Muscle layer of duodenum (tissue), 2 donors: ENCODE results near the gene PDSS2.

Experiments used
- H3K27ac ChIP-seq: one replicate; pipeline ENCODE4 v1.7.0; 2013; ENCODE audit warnings: mild to moderate bottlenecking, low read length
- H3K27me3 ChIP-seq: one replicate; pipeline ENCODE4 v1.7.0; 2013; ENCODE audit warnings: low read depth, mild to moderate bottlenecking, control low read depth, low read length
- H3K36me3 ChIP-seq, 2 donors: one replicate each; pipeline ENCODE4 v1.7.0; 2013; ENCODE audit warnings: low read length in 2 of 2, control low read depth in 1 of 2, mild to moderate bottlenecking in 1 of 2; ENCODE audit not compliant: insufficient read depth in 2 of 2, control insufficient read depth in 1 of 2
- H3K4me1 ChIP-seq, 2 donors: one replicate each; pipeline ENCODE4 v1.7.0; 2013; ENCODE audit warnings: low read length in 2 of 2, mild to moderate bottlenecking in 2 of 2, control low read depth in 1 of 2, moderate library complexity in 1 of 2; ENCODE audit not compliant: insufficient read depth in 2 of 2, control insufficient read depth in 1 of 2
- H3K4me3 ChIP-seq, 2 donors: one replicate each; pipeline ENCODE4 v1.7.0; 2013; ENCODE audit warnings: low read length in 2 of 2, low read depth in 1 of 2, mild to moderate bottlenecking in 1 of 2
- H3K9me3 ChIP-seq, 2 donors: one replicate each; pipeline ENCODE4 v1.7.0; 2013; ENCODE audit warnings: low read length in 2 of 2, control low read depth in 1 of 2, mild to moderate bottlenecking in 1 of 2; ENCODE audit not compliant: control insufficient read depth in 1 of 2
- donor health status: healthy.

The PDSS2 gene

DNA sequence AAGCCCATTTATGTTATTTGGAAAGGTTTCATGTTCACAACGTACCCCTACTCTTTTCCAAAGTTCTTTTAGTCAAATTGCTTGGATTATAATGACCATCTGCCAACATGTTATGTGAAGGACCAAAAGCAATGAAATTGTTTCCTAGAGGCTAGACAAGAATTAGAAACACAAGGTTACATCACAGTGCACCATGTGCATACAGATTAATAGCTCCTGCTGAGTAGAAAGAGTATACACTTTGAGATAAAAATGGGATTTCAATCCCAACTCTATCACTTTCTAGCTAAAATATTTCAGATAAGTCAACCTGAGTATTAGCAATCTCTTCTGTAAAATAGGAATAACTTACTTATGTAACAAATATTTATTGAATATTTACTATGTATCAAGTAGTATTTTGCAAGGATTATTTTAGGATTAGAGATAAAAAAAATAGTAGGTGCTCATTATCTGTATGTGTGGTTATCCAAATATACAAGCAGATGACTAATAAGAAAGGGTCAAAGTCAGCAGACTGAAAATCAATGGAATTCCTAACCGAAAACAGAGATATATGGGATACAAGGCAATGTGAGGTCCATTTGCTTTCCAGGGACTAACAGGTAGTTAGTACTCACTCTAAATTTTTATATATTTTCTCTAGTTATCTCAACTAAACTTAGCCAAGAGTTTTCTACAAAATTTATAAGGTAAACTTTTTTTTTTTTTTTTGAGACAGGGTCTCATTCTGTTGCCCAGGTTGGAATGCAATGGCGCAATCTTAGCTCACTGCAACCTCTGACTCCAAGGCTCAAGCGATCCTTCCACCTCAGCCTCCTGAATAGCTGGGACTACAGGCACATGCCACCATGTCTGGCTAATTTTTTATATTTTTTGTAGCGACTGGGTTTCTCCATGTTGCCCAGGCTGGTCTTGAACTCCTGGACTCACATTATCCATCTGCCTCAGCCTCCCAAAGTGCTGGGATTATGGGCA lies 127.7 kb downstream of the PDSS2 start:
- H3K27ac ChIP-seq: no peak overlapping the region
- H3K36me3 ChIP-seq: peaks cover 0 to 5% of the 10 kb centered on the region in 2 donors
- H3K4me3 ChIP-seq: no peak overlapping the region
- no peaks in the 10 kb centered on the region for H3K27me3 ChIP-seq
- no peaks in the 10 kb centered on the region for H3K4me1 ChIP-seq
- H3K9me3 ChIP-seq: no peaks in the 10 kb centered on the region

DNA sequence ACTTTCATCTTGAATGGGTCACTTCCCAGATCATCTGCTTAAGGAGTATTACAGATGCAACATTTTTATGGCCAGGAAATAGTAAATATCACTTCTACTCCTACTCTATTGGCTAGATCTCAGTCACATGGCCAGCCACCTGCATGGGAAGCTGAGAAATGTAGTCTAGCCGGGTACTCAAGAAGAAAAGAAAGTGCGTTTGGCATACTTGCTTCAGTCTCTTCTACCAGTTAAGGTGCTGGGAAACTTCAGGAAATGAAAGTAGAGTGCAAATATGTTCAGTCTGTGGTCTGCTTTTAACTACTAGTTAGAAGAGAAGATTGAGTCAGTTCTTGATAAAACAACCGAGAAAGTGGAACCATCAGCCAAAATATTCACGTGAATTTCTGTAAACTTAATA lies 129.2 kb downstream of the PDSS2 start:
- Histone ChIP-seq H3K9me3 (no peaks in the 10 kb centered on the region), H3K4me1 (no peaks in the 10 kb centered on the region), H3K36me3 (peaks cover 0 to 5% of the 10 kb centered on the region in 2 donors), H3K4me3 (no peak overlapping the region), H3K27ac (no peak overlapping the region), H3K27me3 (no peaks in the 10 kb centered on the region)

DNA sequence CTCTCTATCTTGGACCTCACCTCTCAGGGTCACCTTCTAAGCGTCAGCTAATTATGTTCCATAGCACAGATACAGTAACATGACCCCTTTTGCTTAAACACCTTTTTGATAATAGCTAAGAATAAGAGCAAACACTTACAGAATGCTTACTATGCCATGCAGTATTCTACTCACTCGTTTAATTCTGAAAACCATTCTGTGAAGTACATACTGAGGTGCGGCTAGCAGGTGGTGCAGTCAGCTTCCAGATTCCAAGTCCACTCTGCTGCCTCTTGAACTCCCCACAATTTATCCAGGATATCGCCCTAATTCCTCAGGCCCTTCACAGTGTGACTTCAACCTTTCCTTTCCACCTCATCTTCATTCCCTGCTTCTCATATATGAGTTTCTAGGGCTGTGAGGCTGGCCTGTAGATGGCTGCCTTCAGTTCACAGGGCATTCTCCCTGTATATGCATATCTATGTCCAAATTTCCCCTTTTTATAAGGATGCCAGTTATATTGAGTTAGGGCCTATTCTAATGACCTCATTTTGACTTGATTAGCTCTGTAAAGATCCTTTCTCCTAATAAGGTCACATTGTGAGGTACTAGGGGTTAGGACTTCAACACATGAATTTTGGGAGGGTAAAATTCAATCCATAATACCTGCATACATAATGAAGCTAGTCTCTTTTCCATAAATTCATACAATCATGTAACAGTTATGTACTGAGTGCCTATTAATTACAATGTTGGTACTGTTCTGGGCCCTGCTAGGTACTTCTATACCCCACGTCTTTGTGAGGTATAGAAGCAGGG lies 130.1 kb downstream of the PDSS2 start:
- Histone ChIP-seq H3K27ac (no peak overlapping the region), H3K9me3 (no peaks in the 10 kb centered on the region), H3K27me3 (no peaks in the 10 kb centered on the region), H3K4me1 (no peaks in the 10 kb centered on the region), H3K36me3 (peaks cover 0 to 5% of the 10 kb centered on the region in 2 donors), H3K4me3 (no peak overlapping the region)

DNA sequence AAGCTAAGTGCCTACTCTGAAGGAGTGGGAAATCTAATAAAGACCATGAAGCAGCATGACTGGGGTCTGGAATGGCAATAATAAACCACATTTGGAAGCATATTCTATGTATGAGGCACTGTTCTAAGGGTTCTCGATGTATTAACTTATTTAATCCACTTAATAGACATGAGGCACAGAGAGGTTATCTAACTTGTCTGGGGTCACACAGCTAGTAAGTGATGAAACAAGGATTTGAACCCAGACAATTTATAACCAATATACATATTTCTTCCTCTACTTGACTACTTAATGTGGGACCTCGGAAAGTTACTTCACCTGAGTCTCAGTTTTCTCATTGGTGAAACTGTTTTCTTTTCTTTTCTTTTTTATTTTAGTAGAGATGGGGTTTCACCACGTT lies 131.3 kb downstream of the PDSS2 start:
- Histone ChIP-seq H3K9me3 (no peaks in the 10 kb centered on the region), H3K27ac (no peak overlapping the region), H3K27me3 (no peaks in the 10 kb centered on the region), H3K36me3 (peaks cover 0 to 5% of the 10 kb centered on the region in 2 donors), H3K4me1 (no peaks in the 10 kb centered on the region), H3K4me3 (no peak overlapping the region)

DNA sequence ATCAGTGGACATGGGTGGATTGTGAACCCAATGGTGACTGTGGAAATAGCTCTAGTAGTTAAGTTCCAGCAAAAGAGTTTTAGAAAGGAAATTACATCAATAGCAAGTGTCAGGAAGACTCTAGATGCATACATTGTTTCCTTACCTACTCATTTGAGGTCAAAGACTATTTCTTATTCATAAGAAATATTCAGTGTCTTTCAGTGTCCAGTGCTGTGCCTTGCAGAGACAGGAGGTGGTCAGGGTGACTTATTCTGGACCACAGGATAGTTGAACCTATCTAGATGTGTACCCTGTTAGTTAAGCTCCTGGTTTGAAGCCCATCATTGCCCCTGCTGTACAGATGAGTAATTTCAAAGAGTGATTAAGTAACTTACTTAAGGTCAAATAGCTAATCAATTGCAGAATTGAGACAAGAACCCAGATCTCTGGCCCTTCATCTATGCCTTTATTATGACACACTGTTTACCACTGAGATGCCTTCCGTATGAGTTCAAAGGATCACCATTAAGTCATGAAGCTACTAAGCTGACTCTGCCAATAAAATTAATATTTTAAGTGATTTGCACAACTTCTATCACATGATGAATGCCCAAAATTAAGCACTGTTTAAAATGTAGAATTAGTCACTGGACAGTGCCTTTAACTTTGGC lies 136.1 kb downstream of the PDSS2 start:
- Histone ChIP-seq H3K27ac (no peak overlapping the region), H3K36me3 (no peaks in the 10 kb centered on the region), H3K4me3 (no peak overlapping the region), H3K4me1 (no peaks in the 10 kb centered on the region), H3K27me3 (no peaks in the 10 kb centered on the region), H3K9me3 (no peaks in the 10 kb centered on the region)

DNA sequence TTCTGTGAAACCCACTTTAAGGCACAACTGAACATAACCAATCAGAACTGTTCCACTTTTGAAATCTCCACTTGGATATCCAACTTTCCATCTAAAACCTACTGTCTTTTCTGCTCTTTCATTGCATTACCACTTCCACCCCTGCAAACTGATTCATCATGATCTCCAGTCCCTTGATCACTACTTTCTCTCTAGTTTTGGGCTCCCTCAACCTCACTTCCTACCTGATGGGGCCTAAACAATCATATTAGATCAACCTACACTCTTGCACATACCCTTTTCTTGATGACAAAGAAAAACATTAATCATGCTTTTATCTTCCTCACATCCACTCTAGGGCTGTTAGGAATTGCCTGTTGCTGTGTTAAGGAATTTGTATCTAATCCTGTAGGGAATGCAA lies 137.6 kb downstream of the PDSS2 start:
- Histone ChIP-seq H3K27me3 (no peaks in the 10 kb centered on the region), H3K36me3 (no peaks in the 10 kb centered on the region), H3K27ac (no peak overlapping the region), H3K4me3 (no peak overlapping the region), H3K4me1 (no peaks in the 10 kb centered on the region), H3K9me3 (no peaks in the 10 kb centered on the region)

DNA sequence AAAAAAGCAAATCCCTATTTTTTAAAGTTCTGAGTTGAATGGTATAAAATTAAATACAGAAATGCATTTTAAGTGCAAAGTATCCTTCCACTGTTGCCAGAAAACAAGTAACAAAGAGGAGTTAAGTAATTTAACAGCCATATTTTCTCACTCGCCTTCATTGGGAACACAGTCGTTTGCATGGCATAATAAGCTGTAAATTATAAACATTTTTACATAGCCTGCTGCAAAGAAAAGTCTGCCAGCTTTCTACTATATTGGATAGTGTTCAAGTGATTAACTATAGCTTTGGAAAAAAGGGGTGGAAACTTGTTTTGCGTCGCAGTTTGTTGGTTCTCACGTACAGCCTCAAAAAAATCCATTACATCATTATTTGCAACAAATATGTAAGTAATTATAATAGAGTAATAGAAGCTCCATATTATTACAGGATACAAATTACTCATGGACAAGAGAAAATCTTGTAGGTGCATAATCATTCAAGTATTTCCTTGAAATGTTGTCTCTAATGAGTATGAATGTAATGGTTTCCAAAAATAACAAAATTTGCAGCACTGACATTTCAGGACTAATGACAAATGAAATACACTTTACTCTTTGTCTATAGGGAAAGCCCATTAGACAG lies 139.3 kb downstream of the PDSS2 start:
- H3K9me3 ChIP-seq: no peaks in the 10 kb centered on the region
- H3K4me3 ChIP-seq: no peak overlapping the region
- H3K27ac ChIP-seq: no peak overlapping the region
- H3K36me3 ChIP-seq: no peaks in the 10 kb centered on the region
- no peaks in the 10 kb centered on the region for H3K27me3 ChIP-seq
- H3K4me1 ChIP-seq: no peaks in the 10 kb centered on the region

DNA sequence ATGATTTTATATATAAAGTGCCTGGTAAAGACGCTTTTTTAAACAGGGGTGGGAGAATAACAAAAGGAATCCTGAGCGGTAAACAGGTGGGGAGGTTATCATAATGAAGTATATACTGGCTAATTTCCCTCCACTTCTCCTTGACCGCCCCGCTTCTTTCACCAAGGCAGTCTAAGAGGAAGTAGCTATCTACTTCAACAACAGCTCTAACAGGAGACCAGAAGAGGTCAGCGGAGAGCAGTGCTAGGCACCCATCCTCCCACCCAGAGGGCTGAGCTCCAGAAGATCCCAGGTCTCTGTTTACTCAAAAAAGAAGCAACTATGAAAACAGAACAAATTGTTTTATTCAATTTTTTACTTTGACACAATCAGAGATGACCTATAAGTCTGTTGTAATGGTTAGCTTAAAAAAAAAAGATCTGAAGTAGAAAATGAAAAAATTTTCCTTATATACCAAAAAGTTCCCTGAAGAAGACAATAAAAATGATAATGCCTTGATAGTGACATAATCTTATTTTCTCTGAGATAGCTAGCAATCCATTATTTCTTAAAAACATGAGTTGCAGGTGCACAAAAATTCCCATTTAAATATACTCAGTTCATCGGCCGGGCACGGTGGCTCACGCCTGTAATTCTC lies 141.1 kb downstream of the PDSS2 start:
- Histone ChIP-seq H3K36me3 (no peaks in the 10 kb centered on the region), H3K9me3 (no peaks in the 10 kb centered on the region), H3K4me3 (no peak overlapping the region)

DNA sequence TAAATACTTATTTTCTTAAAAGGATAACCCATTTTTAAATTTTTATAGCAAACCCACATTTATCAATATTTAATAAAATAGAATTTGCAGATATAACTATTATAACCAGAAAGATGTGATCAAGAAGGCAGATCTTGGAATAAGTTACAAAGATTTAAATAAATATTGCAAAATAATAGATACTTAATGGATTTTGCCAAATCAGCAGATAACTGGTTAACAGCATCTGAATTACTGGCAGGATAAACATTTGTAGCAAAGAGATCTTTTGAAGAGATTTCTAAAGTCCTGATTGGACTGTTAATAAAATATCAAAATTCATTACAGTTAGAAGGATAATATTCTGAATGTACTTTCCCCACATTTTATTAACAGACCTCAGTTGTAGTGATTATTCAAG lies 144.2 kb downstream of the PDSS2 start:
- Histone ChIP-seq H3K27me3 (no peaks in the 10 kb centered on the region), H3K4me1 (no peaks in the 10 kb centered on the region), H3K36me3 (no peaks in the 10 kb centered on the region), H3K4me3 (no peak overlapping the region), H3K9me3 (no peaks in the 10 kb centered on the region), H3K27ac (no peak overlapping the region)

More for the DNA sequence above, 141.1 kb downstream of the PDSS2 start:
- no peaks in the 10 kb centered on the region for H3K27me3 ChIP-seq
- H3K27ac ChIP-seq: no peak overlapping the region
- H3K4me1 ChIP-seq: no peaks in the 10 kb centered on the region

DNA sequence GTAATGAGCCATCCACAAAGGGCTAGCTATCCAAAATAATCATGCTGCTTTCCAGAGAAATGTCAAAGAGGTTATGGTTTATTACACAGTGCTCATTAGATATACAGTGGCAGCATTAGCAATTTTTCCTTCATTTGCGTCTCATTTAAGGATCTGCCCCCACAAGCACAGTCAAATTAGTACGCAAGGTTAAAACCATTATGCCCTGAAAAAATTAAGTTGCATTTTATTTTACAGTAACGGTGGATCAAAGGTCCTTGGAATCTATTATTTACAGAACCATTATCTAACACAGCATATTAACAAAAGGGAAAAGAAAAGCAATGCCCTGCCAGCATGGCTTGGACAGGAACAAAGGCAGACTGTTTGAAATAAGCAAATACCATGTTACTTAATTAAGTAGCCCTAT lies 144.8 kb downstream of the PDSS2 start:
- Histone ChIP-seq H3K4me1 (no peaks in the 10 kb centered on the region), H3K9me3 (no peaks in the 10 kb centered on the region), H3K36me3 (no peaks in the 10 kb centered on the region), H3K27ac (no peak overlapping the region), H3K4me3 (no peak overlapping the region), H3K27me3 (no peaks in the 10 kb centered on the region)
